ENCODE results near the gene PRR22. TPM values are rescaled to one million over a fixed set of nuclear protein-coding genes. Genes with fewer than 3 reads are reported as not detected.

The PRR22 gene
- total RNA-seq, 4 donors from 2014 or later = 0.19 to 1.2 (median 1.0) TPM

- peak overlapping the region in 1 of 4 donors; percentile 7 for H3K27ac ChIP-seq (replicated peaks in 1 of 4)
These were observed 11.3 kb downstream of the PRR22 start for GRCh38 chr19:5773276-5773675.

GRCh38 chr19:5772416-5772815 lies 12.1 kb downstream of the PRR22 start:
- intact Hi-C loops (cut with DNase I) = no loop called here
- WGBS = 84% methylated on average over 19 of the region's 19 CpGs
- Histone ChIP-seq H3K4me1 (peaks cover 0 to 15% (median 8%) of the 10 kb centered on the region in 4 donors), H3K36me3 (no peaks in the 10 kb centered on the region), H3K9me3 (no peaks in the 10 kb centered on the region), H3K4me3 (no peak overlapping the region), H3K27ac (replicated peaks in 1 of 4) (no peak overlapping the region), H3K27me3 (no peaks in the 10 kb centered on the region)
- TF ChIP-seq EP300 (IDR thresholded peaks at IDR 0.05) = no peak
- no peak for TF ChIP-seq POLR2A (IDR thresholded peaks at IDR 0.05; ENCODE audit: low read depth)
- TF ChIP-seq POLR2AphosphoS5 (IDR thresholded peaks at IDR 0.05) = no peak
- TF ChIP-seq CTCF (IDR thresholded peaks at IDR 0.05) = no peak
- DNase-seq (ENCODE audit: extremely low spot score) = no peak

More at GRCh38 chr19:5773276-5773675, 11.3 kb downstream of the PRR22 start:
- no peaks in the 10 kb centered on the region for H3K36me3 ChIP-seq
- no peak overlapping the region for H3K4me3 ChIP-seq
- H3K9me3 ChIP-seq = no peaks in the 10 kb centered on the region
- no peak for TF ChIP-seq POLR2A (IDR thresholded peaks at IDR 0.05; ENCODE audit: low read depth)
- TF ChIP-seq CTCF (IDR thresholded peaks at IDR 0.05) = no peak
- no peak for TF ChIP-seq POLR2AphosphoS5 (IDR thresholded peaks at IDR 0.05)
- no peak for TF ChIP-seq EP300 (IDR thresholded peaks at IDR 0.05)
- 90% methylated on average over 5 of the region's 5 CpGs for WGBS
- no peaks in the 10 kb centered on the region for H3K27me3 ChIP-seq
- H3K4me1 ChIP-seq = peaks cover 0 to 15% (median 8%) of the 10 kb centered on the region in 4 donors
- DNase-seq (ENCODE audit: extremely low spot score) = no peak
- intact Hi-C loops (cut with DNase I) = no loop called here

- TF ChIP-seq POLR2A (IDR thresholded peaks at IDR 0.05; ENCODE audit: low read depth) (no peak), CTCF (IDR thresholded peaks at IDR 0.05) (no peak), EP300 (IDR thresholded peaks at IDR 0.05) (no peak), POLR2AphosphoS5 (IDR thresholded peaks at IDR 0.05) (no peak)
- H3K36me3 ChIP-seq = no peaks in the 10 kb centered on the region
- H3K27me3 ChIP-seq = no peaks in the 10 kb centered on the region
- no peaks in the 10 kb centered on the region for H3K9me3 ChIP-seq
- WGBS = 94% methylated on average over 10 of the region's 10 CpGs
- no peak overlapping the region for H3K4me3 ChIP-seq
- no peak for DNase-seq (ENCODE audit: extremely low spot score)
- intact Hi-C loops (cut with DNase I) = no loop called here
- H3K4me1 ChIP-seq = no peaks in the 10 kb centered on the region
- H3K27ac ChIP-seq (replicated peaks in 1 of 4) = no peak overlapping the region
These were observed 16.6 kb downstream of the PRR22 start for GRCh38 chr19:5767949-5768348.

GRCh38 chr19:5765220-5765619 lies 19.3 kb downstream of the PRR22 start:
- intact Hi-C loops (cut with DNase I) = no loop called here
- Histone ChIP-seq H3K27me3 (no peaks in the 10 kb centered on the region), H3K9me3 (no peaks in the 10 kb centered on the region), H3K36me3 (no peaks in the 10 kb centered on the region), H3K4me1 (no peaks in the 10 kb centered on the region), H3K4me3 (no peak overlapping the region), H3K27ac (replicated peaks in 1 of 4) (no peak overlapping the region)
- TF ChIP-seq POLR2A (IDR thresholded peaks at IDR 0.05; ENCODE audit: low read depth) (no peak), POLR2AphosphoS5 (IDR thresholded peaks at IDR 0.05) (no peak)
- no peak for DNase-seq (ENCODE audit: extremely low spot score)
- WGBS = 91% methylated on average over 3 of the region's 3 CpGs

- H3K4me3 ChIP-seq = no peak overlapping the region
- H3K36me3 ChIP-seq = no peaks in the 10 kb centered on the region
- DNase-seq (ENCODE audit: extremely low spot score) = no peak
- TF ChIP-seq POLR2AphosphoS5 (IDR thresholded peaks at IDR 0.05) = no peak
- H3K27ac ChIP-seq (replicated peaks in 1 of 4) = no peak overlapping the region
- peaks cover 0 to 5% (median 0%) of the 10 kb centered on the region in 4 donors for H3K27me3 ChIP-seq
- intact Hi-C loops (cut with DNase I) = no loop called here
- no peaks in the 10 kb centered on the region for H3K9me3 ChIP-seq
- WGBS = 91% methylated on average over 5 of the region's 5 CpGs
- H3K4me1 ChIP-seq = no peaks in the 10 kb centered on the region
These were observed 21.8 kb downstream of the PRR22 start for GRCh38 chr19:5762608-5763217.

GRCh38 chr19:5753743-5754142 lies 30.8 kb downstream of the PRR22 start:
- no peak for TF ChIP-seq CTCF (IDR thresholded peaks at IDR 0.05)
- TF ChIP-seq EP300 (IDR thresholded peaks at IDR 0.05) = no peak
- TF ChIP-seq POLR2AphosphoS5 (IDR thresholded peaks at IDR 0.05) = no peak
- no peak for TF ChIP-seq POLR2A (IDR thresholded peaks at IDR 0.05; ENCODE audit: low read depth)
- intact Hi-C loops (cut with DNase I) = no loop called here
- H3K4me3 ChIP-seq = no peak overlapping the region
- no peaks in the 10 kb centered on the region for H3K36me3 ChIP-seq
- H3K9me3 ChIP-seq = no peaks in the 10 kb centered on the region
- WGBS = 63% methylated on average over 6 of the region's 6 CpGs
- H3K27ac ChIP-seq (replicated peaks in 1 of 4) = no peak overlapping the region
- DNase-seq (ENCODE audit: extremely low spot score) = no peak
- no peaks in the 10 kb centered on the region for H3K4me1 ChIP-seq
- peaks cover 0 to 32% (median 0%) of the 10 kb centered on the region in 4 donors for H3K27me3 ChIP-seq

Data from esophagus muscularis mucosa (tissue), 4 donors.